ENCODE measurements around the gene CMBL. TPM values are rescaled to one million over a fixed set of nuclear protein-coding genes. Genes with fewer than 3 reads are reported as not detected.

CMBL gene
- total RNA-seq, 2 donors from 2014 or later = 123 to 186 TPM

GRCh38 chr5:10324518-10325370 is 17.0 kb upstream of the CMBL start:
- H3K27ac ChIP-seq = no peak overlapping the region
- intact Hi-C loops (cut with DNase I) = no loop called here
- DNase-seq = peak; percentile 10

GRCh38 chr5:10323588-10324488 is 16.1 kb upstream of the CMBL start:
- intact Hi-C loops (cut with DNase I) = no loop called here

More at GRCh38 chr5:10324518-10325370, 17.0 kb upstream of the CMBL start:
- Histone ChIP-seq H3K9ac (ENCODE audit: low read depth in 2 of 2, low read length in 2 of 2) (no peak overlapping the region), H3K4me3 (no peak overlapping the region), H3K36me3 (no peaks in the 10 kb centered on the region), H3K27me3 (no peaks in the 10 kb centered on the region), H3K4me1 (no peaks in the 10 kb centered on the region), H3K9me3 (no peaks in the 10 kb centered on the region)
- TF ChIP-seq CTCF (IDR thresholded peaks at IDR 0.05) = no peak

DNA sequence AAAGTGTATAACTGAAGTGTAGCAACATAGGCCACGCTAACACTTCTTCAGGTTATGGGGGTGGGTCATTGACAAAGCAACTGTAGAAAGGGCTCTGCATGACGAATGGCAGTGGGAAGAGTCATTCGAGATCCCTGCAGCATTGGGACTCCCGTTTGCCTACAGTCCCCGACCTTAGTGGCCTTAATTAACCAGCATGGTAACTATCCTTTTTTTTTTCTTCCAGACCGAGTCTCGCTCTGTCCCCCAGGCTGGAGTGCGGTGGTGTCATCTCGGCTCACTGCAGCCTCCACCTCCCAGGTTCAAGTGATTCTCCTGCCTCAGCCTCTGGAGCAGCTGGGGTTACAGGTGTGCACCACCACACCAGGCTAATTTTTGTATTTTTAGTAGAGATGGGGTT is 14.2 kb upstream of the CMBL start:
- intact Hi-C loops (cut with DNase I) = no loop called here
- H3K27me3 ChIP-seq = no peaks in the 10 kb centered on the region
- TF ChIP-seq CTCF (IDR thresholded peaks at IDR 0.05) = no peak
- DNase-seq = no peak
- no peak overlapping the region for H3K4me3 ChIP-seq
- no peaks in the 10 kb centered on the region for H3K4me1 ChIP-seq
- no peak overlapping the region for H3K27ac ChIP-seq
- H3K9ac ChIP-seq (ENCODE audit: low read depth in 2 of 2, low read length in 2 of 2) = no peak overlapping the region
- no peaks in the 10 kb centered on the region for H3K36me3 ChIP-seq
- H3K9me3 ChIP-seq = no peaks in the 10 kb centered on the region

More at GRCh38 chr5:10323588-10324488, 16.1 kb upstream of the CMBL start:
- no peaks in the 10 kb centered on the region for H3K36me3 ChIP-seq
- no peak overlapping the region for H3K4me3 ChIP-seq
- H3K4me1 ChIP-seq = no peaks in the 10 kb centered on the region
- TF ChIP-seq CTCF (IDR thresholded peaks at IDR 0.05) = no peak
- H3K9me3 ChIP-seq = no peaks in the 10 kb centered on the region
- H3K9ac ChIP-seq (ENCODE audit: low read depth in 2 of 2, low read length in 2 of 2) = no peak overlapping the region
- no peak overlapping the region for H3K27ac ChIP-seq
- no peak for DNase-seq
- H3K27me3 ChIP-seq = no peaks in the 10 kb centered on the region

- DNase-seq = no peak
- Histone ChIP-seq H3K36me3 (no peaks in the 10 kb centered on the region), H3K9ac (ENCODE audit: low read depth in 2 of 2, low read length in 2 of 2) (no peak overlapping the region), H3K4me3 (no peak overlapping the region), H3K27me3 (no peaks in the 10 kb centered on the region), H3K9me3 (no peaks in the 10 kb centered on the region), H3K4me1 (no peaks in the 10 kb centered on the region), H3K27ac (no peak overlapping the region)
- TF ChIP-seq CTCF (IDR thresholded peaks at IDR 0.05) = no peak
- intact Hi-C loops (cut with DNase I) = no loop called here
Observed at GRCh38 chr5:10320793-10321192, 13.1 kb upstream of the CMBL start.

- no peaks in the 10 kb centered on the region for H3K27me3 ChIP-seq
- no peak for TF ChIP-seq CTCF (IDR thresholded peaks at IDR 0.05)
- intact Hi-C loops (cut with DNase I) = no loop called here
Observed at GRCh38 chr5:10319202-10319851, 11.6 kb upstream of the CMBL start.

More at GRCh38 chr5:10319202-10319851, 11.6 kb upstream of the CMBL start:
- no peaks in the 10 kb centered on the region for H3K9me3 ChIP-seq
- H3K9ac ChIP-seq (ENCODE audit: low read depth in 2 of 2, low read length in 2 of 2) = no peak overlapping the region
- no peaks in the 10 kb centered on the region for H3K36me3 ChIP-seq
- no peak overlapping the region for H3K4me3 ChIP-seq
- no peak for DNase-seq
- no peak overlapping the region for H3K27ac ChIP-seq
- no peaks in the 10 kb centered on the region for H3K4me1 ChIP-seq

All from colonic mucosa (tissue), 4 donors.